IMR-90 (cell line): ENCODE measurements around the gene LINGO1. TPM values are rescaled to one million over a fixed set of nuclear protein-coding genes. Genes with fewer than 3 reads are reported as not detected.

Source experiments
- ATAC-seq: fragments of 200-7000 bp; cut with Tn5 transposase; 2 replicates; pipeline ENCODE4 v1.9.1; 2020; ENCODE audit warnings: low read depth, mild to moderate bottlenecking, moderate library complexity
- BruUV-seq: library from RNA; stranded (reverse); fragments of 400-500 nt; replicated peaks from 2 replicates; lab custom pipeline; 2021; lab: Mats Ljungman, UMichigan
- CTCF ChIA-PET: fragments of 300-600 bp; formaldehyde crosslinking; extraction: SDS; loops from one replicate; lab custom pipeline; 2021; ENCODE audit warnings: antibody characterized with exemption; lab: Yijun Ruan, JAX
- POLR2A ChIA-PET: fragments of 300-600 bp; sonication (Branson Sonifier 250); formaldehyde crosslinking; loops from one replicate; lab custom pipeline; 2022; ENCODE audit warnings: antibody characterized with exemption; ENCODE audit not compliant: unreplicated experiment; lab: Charles Lee
- DNase-seq: peaks from one replicate; pipeline ENCODE4 v3.0.0; 2013
- H2AFZ ChIP-seq: replicated peaks from 2 replicates; pipeline ENCODE3; 2013; ENCODE audit warnings: low read length, mild to moderate bottlenecking; ENCODE audit not compliant: poor library complexity
- H2AK5ac ChIP-seq: 2 replicates; pipeline ENCODE4 v1.6.1; 2013; ENCODE audit warnings: low read depth, low read length, inconsistent platforms
- H2AK9ac ChIP-seq: replicated peaks from 2 replicates; pipeline ENCODE3; 2013; ENCODE audit warnings: mild to moderate bottlenecking, low read depth, low read length, moderate library complexity; ENCODE audit not compliant: poor library complexity
- H2BK120ac ChIP-seq: 2 replicates; pipeline ENCODE4 v1.6.1; 2013; ENCODE audit warnings: low read depth, low read length, inconsistent platforms
- H2BK15ac ChIP-seq: 3 replicates; pipeline ENCODE4 v1.6.1; 2013; ENCODE audit warnings: low read depth, low read length, inconsistent platforms
- H2BK20ac ChIP-seq: 2 replicates; pipeline ENCODE4 v1.6.1; 2013; ENCODE audit warnings: low read depth, mild to moderate bottlenecking, inconsistent platforms, low read length, moderate library complexity
- H2BK5ac ChIP-seq: 2 replicates; pipeline ENCODE4 v1.6.1; 2013; ENCODE audit warnings: mild to moderate bottlenecking, low read depth, low read length, inconsistent platforms; ENCODE audit not compliant: poor library complexity, severe bottlenecking
- H3K14ac ChIP-seq: replicated peaks from 2 replicates; pipeline ENCODE4 v1.6.1; 2013; ENCODE audit warnings: low read depth, low read length, inconsistent platforms
- H3K18ac ChIP-seq: 2 replicates; pipeline ENCODE4 v1.6.1; 2013; ENCODE audit warnings: low read depth, low read length, control low read depth
- H3K23ac ChIP-seq: 2 replicates; pipeline ENCODE4 v1.6.1; 2013; ENCODE audit warnings: low read depth, low read length, inconsistent platforms
- H3K27ac ChIP-seq: 2 replicates; pipeline ENCODE4 v1.5.1; 2013; ENCODE audit warnings: mild to moderate bottlenecking, control low read depth, low read length; ENCODE audit not compliant: insufficient read depth
- H3K27me3 ChIP-seq: 2 replicates; pipeline ENCODE4 v1.6.1; 2013; ENCODE audit warnings: low read length; ENCODE audit not compliant: control insufficient read depth, insufficient read depth
- H3K36me3 ChIP-seq: 2 replicates; pipeline ENCODE4 v1.6.1; 2013; ENCODE audit warnings: low read length, mixed read lengths; ENCODE audit not compliant: control insufficient read depth, insufficient read depth
- H3K4ac ChIP-seq: 2 replicates; pipeline ENCODE4 v1.6.1; 2013; ENCODE audit warnings: low read depth, low read length, inconsistent platforms
- H3K4me1 ChIP-seq: 2 replicates; pipeline ENCODE4 v1.6.1; 2013; ENCODE audit warnings: low read length, mixed read lengths; ENCODE audit not compliant: control insufficient read depth, insufficient read depth
- H3K4me2 ChIP-seq: 2 replicates; pipeline ENCODE4 v1.6.1; 2013; ENCODE audit warnings: low read depth, mild to moderate bottlenecking, control low read depth, low read length, moderate library complexity
- H3K4me3 ChIP-seq: 2 replicates; pipeline ENCODE4 v1.5.1; 2013; ENCODE audit warnings: low read depth, mild to moderate bottlenecking, control low read depth, low read length, moderate library complexity; ENCODE audit not compliant: insufficient read depth
- H3K56ac ChIP-seq: 2 replicates; pipeline ENCODE4 v1.6.1; 2013; ENCODE audit warnings: low read length, inconsistent platforms; ENCODE audit not compliant: insufficient read depth; ENCODE audit errors: extremely low read depth
- H3K79me1 ChIP-seq, 2 experiments: 2 replicates each; pipeline ENCODE4 v1.6.1; 2013; ENCODE audit warnings: low read length in 2 of 2, inconsistent platforms in 1 of 2, low read depth in 1 of 2
- H3K9ac ChIP-seq: 2 replicates; pipeline ENCODE4 v1.6.1; 2013; ENCODE audit warnings: low read depth, low read length, control low read depth
- H3K9me1 ChIP-seq: 2 replicates; pipeline ENCODE4 v1.6.1; 2013; ENCODE audit warnings: low read length, inconsistent platforms; ENCODE audit not compliant: insufficient read depth
- H3K9me3 ChIP-seq: 2 replicates; pipeline ENCODE4 v1.6.1; 2013; ENCODE audit warnings: low read length; ENCODE audit not compliant: control insufficient read depth, insufficient read depth
- H4K20me1 ChIP-seq: 2 replicates; pipeline ENCODE4 v1.6.1; 2013; ENCODE audit warnings: low read length, inconsistent platforms; ENCODE audit not compliant: insufficient read depth
- H4K5ac ChIP-seq: 2 replicates; pipeline ENCODE4 v1.6.1; 2013; ENCODE audit warnings: mild to moderate bottlenecking, low read depth, low read length, control low read depth
- H4K8ac ChIP-seq, 2 experiments: 2 replicates each; pipeline ENCODE4 v1.6.1; 2013; ENCODE audit warnings: low read depth in 2 of 2, low read length in 2 of 2, control low read depth in 1 of 2, inconsistent platforms in 1 of 2
- H4K91ac ChIP-seq: 2 replicates; pipeline ENCODE4 v1.6.1; 2013; ENCODE audit warnings: low read depth, low read length, inconsistent platforms; ENCODE audit not compliant: insufficient read depth
- BHLHE40 ChIP-seq: fragments of 150-350 bp; IDR thresholded peaks from 2 replicates; pipeline ENCODE4 v1.6.1; 2016; ENCODE audit warnings: mild to moderate bottlenecking, low read depth, low read length
- CEBPB ChIP-seq: IDR thresholded peaks from 2 replicates; pipeline ENCODE4 v1.6.1; 2012; ENCODE audit warnings: low read depth, low read length, improper control_type of control experiment
- CHD1 ChIP-seq: IDR thresholded peaks from 2 replicates; pipeline ENCODE4 v1.6.1; 2012; ENCODE audit warnings: low read depth, low read length, improper control_type of control experiment
- FOS ChIP-seq: fragments of 150-350 bp; IDR thresholded peaks from 2 replicates; pipeline ENCODE4 v1.6.1; 2016; ENCODE audit warnings: low read depth, low read length
- MAFK ChIP-seq: IDR thresholded peaks from 2 replicates; pipeline ENCODE4 v1.6.1; 2012; ENCODE audit warnings: low read depth, low read length, improper control_type of control experiment
- NFE2L2 ChIP-seq: fragments of 150-350 bp; IDR thresholded peaks from 2 replicates; pipeline ENCODE4 v1.6.1; 2016; ENCODE audit warnings: low read depth, mild to moderate bottlenecking, low read length
- POLR2A ChIP-seq: IDR thresholded peaks from 2 replicates; pipeline ENCODE4 v1.6.1; 2012; ENCODE audit warnings: mild to moderate bottlenecking, low read depth, low read length
- RAD21 ChIP-seq: IDR thresholded peaks from 2 replicates; pipeline ENCODE4 v1.6.1; 2012; ENCODE audit warnings: low read length, improper control_type of control experiment
- RCOR1 ChIP-seq: IDR thresholded peaks from 2 replicates; pipeline ENCODE4 v1.6.1; 2012; ENCODE audit warnings: mild to moderate bottlenecking, low read length, improper control_type of control experiment; ENCODE audit not compliant: insufficient replicate concordance
- RFX5 ChIP-seq: IDR thresholded peaks from 2 replicates; pipeline ENCODE4 v1.8.0; 2012; ENCODE audit warnings: low read depth, mild to moderate bottlenecking, low read length, moderate library complexity
- SMC3 ChIP-seq: fragments of 150-350 bp; IDR thresholded peaks from 2 replicates; pipeline ENCODE4 v1.6.1; 2016; ENCODE audit warnings: low read depth, mild to moderate bottlenecking, antibody characterized with exemption, low read length, moderate library complexity
- WGBS, 2 experiments: methylation state at CpG; one replicate each; pipeline versions ENCODE4 v1.1.5 to v1.1.7; 2013; ENCODE audit warnings: missing lambda C conversion rate in 2 of 2; ENCODE audit not compliant: insufficient read length in 1 of 2; ENCODE audit errors: extremely low coverage in 2 of 2; 5-methylcytosine and 5-hydroxymethylcytosine counted together
- dilution Hi-C: fragments of 300-500 bp; cut with HindIII; formaldehyde crosslinking; loops from one replicate; pipeline ENCODE4 v1.14.3; 2018; ENCODE audit warnings: low sequenced_read_pairs; ENCODE audit not compliant: unreplicated experiment
- in situ Hi-C: fragments of 300-500 bp; cut with MboI; formaldehyde crosslinking; loops from 3 replicates; pipeline ENCODE4 v1.14.3; 2019; ENCODE audit warnings: low sequenced_read_pairs, inconsistent platforms, mixed read lengths
- intact Hi-C: fragments of 100-400 bp; cut with micrococcal nuclease; formaldehyde crosslinking; loops from 2 replicates; pipeline ENCODE4 v1.10.0; 2022
- polyA plus RNA-seq, 3 experiments: library from polyadenylated mRNA; depleted of rRNA; stranded (reverse); fragments of >200 nt; gene quantifications; 2 replicates each; pipeline ENCODE4 v1.2.3, GENCODE V29; 2012; ENCODE audit warnings: low replicate concordance in 1 of 3
- total RNA-seq: library from RNA; depleted of rRNA; stranded (reverse); fragments of >200 nt; gene quantifications from 2 replicates; pipeline ENCODE4 v1.2.3, GENCODE V29; 2012
- TF ChIP-seq, protein P1 (sequence below): fragments of 150-350 bp; IDR thresholded peaks from 2 replicates; pipeline ENCODE4 v1.6.1; 2017; ENCODE audit warnings: mild to moderate bottlenecking, antibody characterized with exemption, low read length, low read depth
- TF ChIP-seq, protein P2 (sequence below): conservative IDR thresholded peaks from 2 replicates; pipeline ENCODE4 v1.5.1; 2012; ENCODE audit warnings: mild to moderate bottlenecking, low read depth, low read length, improper control_type of control experiment

Gene LINGO1
- total and polyA plus RNA-seq, 2 of the 4 experiments (the other 2 are of a cell fraction), result 0.05 TPM; not detected in 1

DNA sequence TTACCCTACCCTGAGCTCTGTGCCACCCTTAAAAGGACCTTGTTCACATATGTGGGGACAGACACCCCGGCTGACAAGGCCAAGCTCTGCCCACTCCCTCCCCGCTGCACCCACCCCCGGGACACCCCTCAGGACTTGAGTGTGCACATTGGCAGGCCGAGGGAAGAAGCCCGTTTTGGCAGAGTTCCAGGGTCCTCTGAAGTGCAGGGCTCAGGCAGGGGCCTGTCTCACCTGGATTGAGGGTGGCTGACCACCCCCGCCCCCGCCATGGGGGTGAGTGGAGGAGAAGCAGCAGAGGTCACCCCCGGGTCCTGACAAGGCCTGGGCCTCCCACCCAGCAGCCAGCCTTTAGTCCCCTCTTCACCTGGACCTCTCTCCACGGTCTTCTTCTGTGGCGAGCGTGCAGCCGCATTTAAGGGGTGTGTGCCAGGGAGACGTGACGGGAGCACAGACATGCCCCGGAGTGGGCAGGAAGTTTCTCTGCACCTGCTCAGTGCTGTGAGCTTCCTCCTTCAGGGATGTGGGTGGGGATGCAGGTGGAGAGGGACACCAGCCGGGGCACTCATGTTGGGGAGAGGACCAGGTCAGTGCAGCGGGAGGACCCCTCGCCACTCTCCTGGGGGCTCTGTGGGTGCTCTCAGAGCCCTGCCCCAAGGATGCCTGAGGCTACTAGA, 50.7 kb downstream of the LINGO1 start:
- H3K14ac ChIP-seq, result no peak overlapping the region
- no peaks in the 10 kb centered on the region for H3K36me3 ChIP-seq
- no peaks in the 10 kb centered on the region for H3K79me1 ChIP-seq
- no peak overlapping the region for H2AFZ ChIP-seq
- no peak overlapping the region for H2BK120ac ChIP-seq
- no peaks in the 10 kb centered on the region for H3K4me1 ChIP-seq
- H3K9me3 ChIP-seq, result no peaks in the 10 kb centered on the region
- H3K4ac ChIP-seq, result no peak overlapping the region
- POLR2A ChIA-PET, result no interaction called here
- H4K20me1 ChIP-seq, result no peaks in the 10 kb centered on the region; the same call in 1 of the 2 replicates
- no peak overlapping the region for H3K4me3 ChIP-seq
- no peak overlapping the region for H4K91ac ChIP-seq
- no peak overlapping the region for H3K9ac ChIP-seq
- no peak overlapping the region for H2AK9ac ChIP-seq
- no peak for TF ChIP-seq FOS
- no peak for TF ChIP-seq RAD21
- TF ChIP-seq BHLHE40, result no peak
- TF ChIP-seq POLR2A, result no peak
- TF ChIP-seq, protein P1, sequence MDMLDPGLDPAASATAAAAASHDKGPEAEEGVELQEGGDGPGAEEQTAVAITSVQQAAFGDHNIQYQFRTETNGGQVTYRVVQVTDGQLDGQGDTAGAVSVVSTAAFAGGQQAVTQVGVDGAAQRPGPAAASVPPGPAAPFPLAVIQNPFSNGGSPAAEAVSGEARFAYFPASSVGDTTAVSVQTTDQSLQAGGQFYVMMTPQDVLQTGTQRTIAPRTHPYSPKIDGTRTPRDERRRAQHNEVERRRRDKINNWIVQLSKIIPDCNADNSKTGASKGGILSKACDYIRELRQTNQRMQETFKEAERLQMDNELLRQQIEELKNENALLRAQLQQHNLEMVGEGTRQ, result no peak
- TF ChIP-seq RFX5, result no peak
- no peak for TF ChIP-seq CEBPB
- TF ChIP-seq NFE2L2, result no peak
- TF ChIP-seq CHD1, result no peak
- no peak for TF ChIP-seq RCOR1
- TF ChIP-seq, protein P2, sequence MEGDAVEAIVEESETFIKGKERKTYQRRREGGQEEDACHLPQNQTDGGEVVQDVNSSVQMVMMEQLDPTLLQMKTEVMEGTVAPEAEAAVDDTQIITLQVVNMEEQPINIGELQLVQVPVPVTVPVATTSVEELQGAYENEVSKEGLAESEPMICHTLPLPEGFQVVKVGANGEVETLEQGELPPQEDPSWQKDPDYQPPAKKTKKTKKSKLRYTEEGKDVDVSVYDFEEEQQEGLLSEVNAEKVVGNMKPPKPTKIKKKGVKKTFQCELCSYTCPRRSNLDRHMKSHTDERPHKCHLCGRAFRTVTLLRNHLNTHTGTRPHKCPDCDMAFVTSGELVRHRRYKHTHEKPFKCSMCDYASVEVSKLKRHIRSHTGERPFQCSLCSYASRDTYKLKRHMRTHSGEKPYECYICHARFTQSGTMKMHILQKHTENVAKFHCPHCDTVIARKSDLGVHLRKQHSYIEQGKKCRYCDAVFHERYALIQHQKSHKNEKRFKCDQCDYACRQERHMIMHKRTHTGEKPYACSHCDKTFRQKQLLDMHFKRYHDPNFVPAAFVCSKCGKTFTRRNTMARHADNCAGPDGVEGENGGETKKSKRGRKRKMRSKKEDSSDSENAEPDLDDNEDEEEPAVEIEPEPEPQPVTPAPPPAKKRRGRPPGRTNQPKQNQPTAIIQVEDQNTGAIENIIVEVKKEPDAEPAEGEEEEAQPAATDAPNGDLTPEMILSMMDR, result no peak
- no peak for TF ChIP-seq SMC3
- TF ChIP-seq MAFK, result no peak
- no peak overlapping the region for H3K56ac ChIP-seq
- H3K4me2 ChIP-seq, result no peak overlapping the region
- H2BK5ac ChIP-seq, result no peak overlapping the region
- no peak overlapping the region for H3K18ac ChIP-seq
- in situ Hi-C loops, result no loop called here
- H3K27ac ChIP-seq, result no peak overlapping the region
- H2BK20ac ChIP-seq, result no peak overlapping the region
- dilution Hi-C loops, result no loop called here
- ATAC-seq (no peak), DNase-seq (no peak)
- no peak overlapping the region for H4K8ac ChIP-seq
- intact Hi-C loops, result no loop called here
- H4K5ac ChIP-seq, result no peak overlapping the region
- peaks cover 71% of the 10 kb centered on the region for H3K27me3 ChIP-seq
- CTCF ChIA-PET, result no interaction called here
- WGBS, 2 experiments, result 77% methylated on average over 3 of the region's 18 CpGs; no CpG with 5 or more reads in 1 of the 2 experiments
- no peak overlapping the region for H3K23ac ChIP-seq
- H3K9me1 ChIP-seq, result no peaks in the 10 kb centered on the region
- no TSS peak for BruUV-seq
- H2BK15ac ChIP-seq, result no peak overlapping the region
- H2AK5ac ChIP-seq, result no peak overlapping the region
